Keratinocyte (primary cell): ENCODE measurements around the gene SCRN2. TPM values are rescaled to one million over a fixed set of nuclear protein-coding genes. Genes with fewer than 3 reads are reported as not detected.

Experiments
- DNase-seq: peaks from one replicate; pipeline ENCODE4 v3.0.0-alpha.2; 2011; ENCODE audit warnings: low read depth, missing footprints, low spot score
- FAIRE-seq: peaks from 2 replicates; lab custom pipeline; 2011; peaks lifted over from hg19 to GRCh38; lab: Jason Lieb, UNC
- H2AFZ ChIP-seq: 2 replicates; pipeline ENCODE4 v1.6.0; 2012; ENCODE audit warnings: low read length, control low read depth, inconsistent platforms; ENCODE audit not compliant: control insufficient read depth
- H3K27ac ChIP-seq: 2 replicates; pipeline ENCODE4 v1.5.1; 2011; ENCODE audit warnings: low read length; ENCODE audit not compliant: control insufficient read depth, insufficient read depth
- H3K27me3 ChIP-seq: 3 replicates; pipeline ENCODE4 v1.6.0; 2011; ENCODE audit warnings: low read length; ENCODE audit not compliant: control insufficient read depth, insufficient read depth; ENCODE audit errors: extremely low read depth
- H3K36me3 ChIP-seq, 2 experiments: 2 replicates in 1 of 2; 3 replicates in 1 of 2; pipeline ENCODE4 v1.5.1; 2011; ENCODE audit warnings: low read length in 2 of 2, mild to moderate bottlenecking in 1 of 2; ENCODE audit not compliant: control insufficient read depth in 2 of 2, insufficient read depth in 2 of 2; ENCODE audit errors: extremely low read depth in 1 of 2
- H3K4me1 ChIP-seq: 3 replicates; pipeline ENCODE4 v1.5.1; 2011; ENCODE audit warnings: low read length; ENCODE audit not compliant: control insufficient read depth, insufficient read depth; ENCODE audit errors: extremely low read depth
- H3K4me2 ChIP-seq: 3 replicates; pipeline ENCODE4 v1.6.0; 2011; ENCODE audit warnings: low read depth, low read length; ENCODE audit not compliant: control insufficient read depth, insufficient read depth; ENCODE audit errors: extremely low read depth
- H3K4me3 ChIP-seq, 3 experiments: fragments of 200-600 bp in 1 of 3; sonication (generic) in 1 of 3; 2 replicates in 2 of 3; 3 replicates in 1 of 3; pipeline ENCODE4 v1.5.1; 2011 to 2016; ENCODE audit warnings: low read length in 3 of 3, mild to moderate bottlenecking in 3 of 3, control low read depth in 2 of 3, inconsistent platforms in 1 of 3, low read depth in 1 of 3, mixed read lengths in 1 of 3, mixed run types in 1 of 3, moderate library complexity in 1 of 3; ENCODE audit not compliant: control insufficient read depth in 2 of 3, insufficient read depth in 2 of 3; ENCODE audit errors: extremely low read depth in 1 of 3
- H3K79me2 ChIP-seq: 2 replicates; pipeline ENCODE4 v1.6.0; 2012; ENCODE audit warnings: low read length; ENCODE audit not compliant: control insufficient read depth, insufficient read depth
- H3K9ac ChIP-seq: 3 replicates; pipeline ENCODE4 v1.6.0; 2011; ENCODE audit warnings: low read length; ENCODE audit not compliant: control insufficient read depth, insufficient read depth; ENCODE audit errors: extremely low read depth
- H3K9me1 ChIP-seq: 3 replicates; pipeline ENCODE4 v1.6.0; 2011; ENCODE audit warnings: low read length; ENCODE audit not compliant: control insufficient read depth, insufficient read depth; ENCODE audit errors: extremely low read depth
- H3K9me3 ChIP-seq: 2 replicates; pipeline ENCODE4 v1.5.1; 2012; ENCODE audit warnings: low read depth, low read length; ENCODE audit not compliant: control insufficient read depth
- H4K20me1 ChIP-seq: 3 replicates; pipeline ENCODE4 v1.6.0; 2011; ENCODE audit warnings: low read length; ENCODE audit not compliant: control insufficient read depth, insufficient read depth; ENCODE audit errors: extremely low read depth
- CTCF ChIP-seq, 3 experiments: IDR thresholded peaks in 1 of 3; conservative IDR thresholded peaks in 1 of 3; optimal IDR thresholded peaks in 1 of 3; 2 replicates in 2 of 3; 3 replicates in 1 of 3; pipeline versions ENCODE3 to v1.5.1; 2011; ENCODE audit warnings: low read length in 3 of 3, mild to moderate bottlenecking in 3 of 3, moderate library complexity in 2 of 3, control low read depth in 1 of 3, inconsistent platforms in 1 of 3; ENCODE audit not compliant: insufficient read depth in 2 of 3; ENCODE audit errors: extremely low read depth in 1 of 3
- EZH2 ChIP-seq: IDR thresholded peaks from one replicate; pipeline ENCODE4 v1.6.1; 2012; ENCODE audit warnings: inconsistent platforms, mild to moderate bottlenecking, low read length, moderate library complexity
- dilution Hi-C: fragments of 300-500 bp; cut with MboI; formaldehyde crosslinking; loops from one replicate; pipeline ENCODE4 v1.7.0; 2020; ENCODE audit warnings: low sequenced_read_pairs; ENCODE audit not compliant: extremely low pct_ligation_motif_present
- polyA plus RNA-seq, 5 experiments: library from polyadenylated mRNA; depleted of rRNA in 3 of 5; stranded (reverse) in 3 of 5; stranded (forward) in 1 of 5; unstranded in 1 of 5; fragments of >200 nt; gene quantifications; 1 replicate in 1 of 5; 2 replicates in 3 of 5; 3 replicates in 1 of 5; pipeline versions ENCODE4 v1.2.1 to v1.2.3, GENCODE V29; 2011 to 2012; ENCODE audit warnings: missing spikeins in 2 of 5, low read depth in 1 of 5, low replicate concordance in 1 of 5

SCRN2 gene
- polyA plus RNA-seq, 1 donor (not counting 4 experiments of a cell fraction or from before 2014, with no cell fraction given): 17.1 TPM

DNA sequence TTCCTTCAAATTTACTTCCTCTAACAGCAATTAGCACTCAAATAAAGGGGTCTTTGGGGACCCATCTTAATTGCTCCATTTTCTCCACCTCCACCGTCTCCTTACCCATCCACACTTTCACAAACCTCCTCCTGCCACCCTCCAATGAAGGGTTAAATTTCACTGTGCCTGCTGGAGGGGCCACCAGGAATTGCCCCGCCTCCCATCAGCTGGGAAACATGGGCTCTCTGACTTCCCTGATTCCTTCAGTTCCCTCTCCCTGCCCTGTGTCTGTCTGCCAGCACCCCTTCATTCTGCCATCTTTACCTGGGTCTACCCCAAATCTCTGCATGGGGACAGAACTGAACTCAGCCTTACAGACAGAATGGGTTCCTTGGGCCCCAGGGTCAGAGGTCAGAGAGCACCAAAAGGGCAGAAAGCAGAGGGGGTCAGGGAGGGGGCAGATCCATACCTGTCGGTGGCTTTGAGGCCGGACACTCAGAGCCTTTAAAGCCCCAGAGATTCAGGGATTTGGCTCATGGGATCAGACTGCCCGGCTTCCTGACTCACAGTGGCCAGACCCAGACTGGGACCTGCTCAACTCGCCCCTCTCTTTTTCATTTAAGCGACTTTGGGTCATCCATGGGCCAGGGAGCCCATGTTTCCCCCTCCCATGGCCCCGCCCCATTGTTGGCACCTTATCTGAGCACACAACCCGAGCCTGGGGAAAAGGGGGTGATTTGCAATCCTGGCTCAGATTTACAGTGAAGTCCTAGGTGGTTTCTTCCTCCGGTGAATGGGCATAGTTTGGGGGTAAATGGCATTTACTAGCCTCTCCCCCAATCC is 37.3 kb upstream of the SCRN2 start:
- no peak overlapping the region for H3K4me2 ChIP-seq
- dilution Hi-C loops: no loop called here
- no peak for FAIRE-seq

DNA sequence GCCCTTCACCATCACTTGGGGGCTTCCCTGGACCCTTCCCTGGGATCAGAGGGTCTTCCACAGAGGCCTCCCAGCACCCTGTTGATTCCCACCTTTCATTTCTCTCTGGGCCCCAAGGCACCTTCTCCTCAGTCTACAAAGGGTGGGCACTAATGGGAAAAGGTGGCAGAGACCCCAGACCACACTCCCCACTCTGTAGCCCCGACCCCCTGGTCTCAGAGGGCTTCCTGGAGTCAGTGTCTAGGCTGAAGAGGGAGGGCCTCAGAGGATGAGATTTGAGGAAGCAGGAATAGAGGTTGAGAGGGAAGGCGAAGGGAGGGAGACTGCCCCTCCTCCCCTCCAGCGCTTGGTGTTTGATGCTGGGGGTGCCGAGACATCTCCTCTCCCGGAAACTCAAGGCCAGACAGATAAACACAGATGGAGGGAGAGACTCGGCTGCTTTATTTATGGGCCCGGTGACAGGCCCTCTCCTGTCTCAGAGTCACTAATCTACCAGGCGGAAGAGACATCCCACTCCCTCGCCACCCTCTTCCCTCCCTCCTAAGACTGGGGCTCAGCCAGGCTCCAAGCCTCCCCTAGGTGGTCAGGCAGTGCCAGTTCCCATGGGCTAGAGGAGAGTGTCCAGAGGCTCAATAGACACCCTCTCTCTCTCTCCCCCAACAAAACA is 36.4 kb upstream of the SCRN2 start:
- H3K9ac ChIP-seq: no peak overlapping the region
- no peak for FAIRE-seq
- TF ChIP-seq CTCF (optimal IDR thresholded peaks at IDR 0.05 in 1 of 3, IDR thresholded peaks at IDR 0.05 in 1 of 3, conservative IDR thresholded peaks at IDR 0.05 in 1 of 3; ENCODE audit: extremely low read depth in 1 of 3, insufficient read depth in 2 of 3, low read length in 3 of 3): no peak
- no peak for TF ChIP-seq EZH2
- H2AFZ ChIP-seq: no peak overlapping the region
- DNase-seq: no peak
- H3K79me2 ChIP-seq: no peaks in the 10 kb centered on the region
- H3K4me1 ChIP-seq: peaks cover 7% of the 10 kb centered on the region
- no peaks in the 10 kb centered on the region for H3K9me1 ChIP-seq
- H3K4me2 ChIP-seq: no peak overlapping the region
- no peak overlapping the region for H3K27ac ChIP-seq
- H4K20me1 ChIP-seq: no peaks in the 10 kb centered on the region
- no peak overlapping the region for H3K4me3 ChIP-seq
- dilution Hi-C loops: no loop called here
- H3K36me3 ChIP-seq: no peaks in the 10 kb centered on the region
- peaks cover 17% of the 10 kb centered on the region for H3K27me3 ChIP-seq
- no peaks in the 10 kb centered on the region for H3K9me3 ChIP-seq

More for the DNA sequence above, 37.3 kb upstream of the SCRN2 start:
- H3K9ac ChIP-seq: no peak overlapping the region
- H3K27ac ChIP-seq: no peak overlapping the region
- peaks cover 12% of the 10 kb centered on the region for H3K27me3 ChIP-seq
- H2AFZ ChIP-seq: no peak overlapping the region
- H3K4me1 ChIP-seq: peaks cover 3% of the 10 kb centered on the region
- H3K36me3 ChIP-seq: no peaks in the 10 kb centered on the region
- H3K4me3 ChIP-seq: no peak overlapping the region
- no peaks in the 10 kb centered on the region for H3K79me2 ChIP-seq
- DNase-seq: no peak
- no peaks in the 10 kb centered on the region for H4K20me1 ChIP-seq
- no peak for TF ChIP-seq EZH2
- no peak for TF ChIP-seq CTCF (optimal IDR thresholded peaks at IDR 0.05 in 1 of 3, IDR thresholded peaks at IDR 0.05 in 1 of 3, conservative IDR thresholded peaks at IDR 0.05 in 1 of 3; ENCODE audit: extremely low read depth in 1 of 3, insufficient read depth in 2 of 3, low read length in 3 of 3)
- no peaks in the 10 kb centered on the region for H3K9me1 ChIP-seq
- no peaks in the 10 kb centered on the region for H3K9me3 ChIP-seq
